ENCODE data around the gene TTYH2. TPM values are rescaled to one million over a fixed set of nuclear protein-coding genes. Genes with fewer than 3 reads are reported as not detected.

TTYH2 gene
- total and polyA plus RNA-seq, 10 of the 15 experiments (the other 5 are each of a cell fraction or from before 2014, with no cell fraction given) = 0.26 to 25.2 (median 6.6) TPM

GRCh38 chr17:74212209-74212912 lies 1.0 kb upstream of the TTYH2 start (continued):
- TF ChIP-seq POU2F2 (IDR thresholded peaks at IDR 0.05; ENCODE audit: borderline replicate concordance, low read depth, low read length) (0 out of 3 replicates have a peak, but pooled peaks have one; percentile 8), SRF (IDR thresholded peaks at IDR 0.05; ENCODE audit: low read depth in 2 of 2, low read length in 2 of 2) (no peak), NBN (IDR thresholded peaks at IDR 0.05) (no peak), PRDM15 (CRISPR knock-in tag; IDR thresholded peaks at IDR 0.05) (no peak), RUNX3 (IDR thresholded peaks at IDR 0.05; ENCODE audit: low read length) (peak; percentile 72), CUX1 (IDR thresholded peaks at IDR 0.05; ENCODE audit: insufficient replicate concordance, low read depth, low read length) (no peak), POLR2A (IDR thresholded peaks at IDR 0.05; ENCODE audit: low read depth, low read length) (peak; percentile 69), NR2C1 (IDR thresholded peaks at IDR 0.05) (no peak), MTA2 (IDR thresholded peaks at IDR 0.05; ENCODE audit: low read depth) (no peak), EP300 (IDR thresholded peaks at IDR 0.05; ENCODE audit: borderline replicate concordance in 1 of 2, control insufficient read depth in 1 of 2, low read depth in 2 of 2, low read length in 2 of 2) (no peak), HDGF (IDR thresholded peaks at IDR 0.05) (no peak)

Measured in GM12878 (cell line).